Sigmoid colon (tissue), 4 donors: ENCODE results near the gene PTPN3.

Experiments
- CTCF ChIP-seq, 4 experiments: fragments of 450-650 bp in 3 of 4; fragments of 200-600 bp in 1 of 4; IDR thresholded peaks; one replicate each; pipeline ENCODE4 v1.5.1; 2016 to 2019; ENCODE audit warnings: antibody characterized with exemption in 4 of 4, mild to moderate bottlenecking in 3 of 4, moderate library complexity in 2 of 4
- EP300 ChIP-seq, 4 donors: sonication (generic); formaldehyde crosslinking; IDR thresholded peaks; one replicate each; pipeline ENCODE4 v1.6.1; 2017; ENCODE audit warnings: antibody characterized with exemption in 4 of 4
- POLR2A ChIP-seq, 2 donors: fragments of 450-650 bp; IDR thresholded peaks; one replicate each; pipeline ENCODE4 v1.6.1; 2016; ENCODE audit warnings: antibody characterized with exemption in 2 of 2, mild to moderate bottlenecking in 2 of 2, moderate library complexity in 2 of 2

GRCh38 chr9:109534151-109534550 lies 36.0 kb upstream of the PTPN3 start:
- TF ChIP-seq CTCF (IDR thresholded peaks at IDR 0.05) (no peak), EP300 (IDR thresholded peaks at IDR 0.05) (no peak), POLR2A (IDR thresholded peaks at IDR 0.05) (no peak)
